Stomach (tissue), 4 donors: Measurements from ENCODE around the gene PC.

Source experiments
- EP300 ChIP-seq: sonication (generic); formaldehyde crosslinking; IDR thresholded peaks from one replicate; pipeline ENCODE4 v1.6.1; 2017; ENCODE audit warnings: antibody characterized with exemption
- TF ChIP-seq, protein P1 (sequence below), 7 experiments: fragments of 450-650 bp in 4 of 7; fragments of 200-600 bp in 3 of 7; sonication (generic) in 3 of 7; IDR thresholded peaks; one replicate each; pipeline ENCODE4 v1.5.1; 2016 to 2019; ENCODE audit warnings: antibody characterized with exemption in 7 of 7, control low read depth in 2 of 7, mild to moderate bottlenecking in 1 of 7

GRCh38 chr11:67006029-67006884, 48.1 kb upstream of the PC start:
- TF ChIP-seq, protein P1, sequence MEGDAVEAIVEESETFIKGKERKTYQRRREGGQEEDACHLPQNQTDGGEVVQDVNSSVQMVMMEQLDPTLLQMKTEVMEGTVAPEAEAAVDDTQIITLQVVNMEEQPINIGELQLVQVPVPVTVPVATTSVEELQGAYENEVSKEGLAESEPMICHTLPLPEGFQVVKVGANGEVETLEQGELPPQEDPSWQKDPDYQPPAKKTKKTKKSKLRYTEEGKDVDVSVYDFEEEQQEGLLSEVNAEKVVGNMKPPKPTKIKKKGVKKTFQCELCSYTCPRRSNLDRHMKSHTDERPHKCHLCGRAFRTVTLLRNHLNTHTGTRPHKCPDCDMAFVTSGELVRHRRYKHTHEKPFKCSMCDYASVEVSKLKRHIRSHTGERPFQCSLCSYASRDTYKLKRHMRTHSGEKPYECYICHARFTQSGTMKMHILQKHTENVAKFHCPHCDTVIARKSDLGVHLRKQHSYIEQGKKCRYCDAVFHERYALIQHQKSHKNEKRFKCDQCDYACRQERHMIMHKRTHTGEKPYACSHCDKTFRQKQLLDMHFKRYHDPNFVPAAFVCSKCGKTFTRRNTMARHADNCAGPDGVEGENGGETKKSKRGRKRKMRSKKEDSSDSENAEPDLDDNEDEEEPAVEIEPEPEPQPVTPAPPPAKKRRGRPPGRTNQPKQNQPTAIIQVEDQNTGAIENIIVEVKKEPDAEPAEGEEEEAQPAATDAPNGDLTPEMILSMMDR (IDR thresholded peaks at IDR 0.05) = no peak
- no peak for TF ChIP-seq EP300
